Endodermal cell (in vitro differentiated cells): ENCODE data around the gene FKBP1A. TPM values are rescaled to one million over a fixed set of nuclear protein-coding genes. Genes with fewer than 3 reads are reported as not detected.

Source experiments
- DNase-seq: peaks from one replicate; pipeline ENCODE4 v3.0.0-alpha.2; 2017
- H3K27ac ChIP-seq: 2 replicates; pipeline ENCODE4 v1.5.1; 2013; ENCODE audit warnings: mild to moderate bottlenecking, low read depth, low read length, moderate library complexity
- H3K27me3 ChIP-seq: 2 replicates; pipeline ENCODE4 v1.6.1; 2013; ENCODE audit warnings: mild to moderate bottlenecking, low read length, moderate library complexity; ENCODE audit not compliant: insufficient read depth, control insufficient read depth, poor library complexity, severe bottlenecking
- H3K36me3 ChIP-seq: 2 replicates; pipeline ENCODE4 v1.7.0; 2013; ENCODE audit warnings: mild to moderate bottlenecking, low read length, moderate library complexity; ENCODE audit not compliant: control insufficient read depth, insufficient read depth
- H3K4me1 ChIP-seq: one replicate; pipeline ENCODE4 v1.7.0; 2013; ENCODE audit warnings: low read length; ENCODE audit not compliant: control insufficient read depth, insufficient read depth
- H3K4me3 ChIP-seq: 2 replicates; pipeline ENCODE4 v1.5.1; 2013; ENCODE audit warnings: mild to moderate bottlenecking, low read length, moderate library complexity
- H3K9ac ChIP-seq: 2 replicates; pipeline ENCODE4 v1.6.1; 2013; ENCODE audit warnings: mild to moderate bottlenecking, low read length, moderate library complexity; ENCODE audit not compliant: poor library complexity, severe bottlenecking; ENCODE audit errors: extremely low read depth
- H3K9me3 ChIP-seq: 2 replicates; pipeline ENCODE4 v1.6.1; 2013; ENCODE audit warnings: mild to moderate bottlenecking, low read length, moderate library complexity; ENCODE audit not compliant: control insufficient read depth
- H3K27ac Mint-ChIP-seq: 2 replicates; pipeline ENCODE4 v1.8.0; 2020; ENCODE audit warnings: mixed read lengths
- H3K27me3 Mint-ChIP-seq: 2 replicates; pipeline ENCODE4 v1.8.0; 2021; ENCODE audit warnings: mild to moderate bottlenecking, mixed read lengths; ENCODE audit not compliant: insufficient read depth
- H3K36me3 Mint-ChIP-seq: 2 replicates; pipeline ENCODE4 v1.8.0; 2020; ENCODE audit warnings: low read depth, mixed read lengths
- H3K4me1 Mint-ChIP-seq: 2 replicates; pipeline ENCODE4 v1.8.0; 2020; ENCODE audit warnings: mixed read lengths
- H3K4me3 Mint-ChIP-seq: 2 replicates; pipeline ENCODE4 v1.8.0; 2020; ENCODE audit warnings: mild to moderate bottlenecking, moderate library complexity, mixed read lengths
- H3K9me3 Mint-ChIP-seq: 2 replicates; pipeline ENCODE4 v1.8.0; 2020; ENCODE audit warnings: mild to moderate bottlenecking, mixed read lengths
- WGBS, 2 experiments: methylation state at CpG; one replicate each; pipeline versions ENCODE4 v1.1.5 to v1.1.7; 2013; ENCODE audit warnings: missing lambda C conversion rate in 2 of 2, mixed read lengths in 1 of 2; ENCODE audit not compliant: insufficient coverage in 1 of 2, insufficient read length in 1 of 2; 5-methylcytosine and 5-hydroxymethylcytosine counted together
- total RNA-seq, 2 donors: library from RNA; stranded (reverse); fragmentation: NEBNext Ultra II Directional in 1 of 2; extraction: Animal tissue kit (Norgen Biotek cat#: 25700) in 1 of 2; gene quantifications; 2 replicates in 1 of 2; 3 replicates in 1 of 2; pipeline ENCODE4 v1.2.1, GENCODE V29; 2021
- TF ChIP-seq, protein P1 (sequence below): fragments of 200-600 bp; sonication (generic); conservative IDR thresholded peaks from 2 replicates; pipeline ENCODE4 v1.5.0; 2021; ENCODE audit warnings: antibody characterized with exemption, mild to moderate bottlenecking

Gene FKBP1A
- total RNA-seq, 2 donors from 2014 or later, result 181 to 185 TPM

DNA sequence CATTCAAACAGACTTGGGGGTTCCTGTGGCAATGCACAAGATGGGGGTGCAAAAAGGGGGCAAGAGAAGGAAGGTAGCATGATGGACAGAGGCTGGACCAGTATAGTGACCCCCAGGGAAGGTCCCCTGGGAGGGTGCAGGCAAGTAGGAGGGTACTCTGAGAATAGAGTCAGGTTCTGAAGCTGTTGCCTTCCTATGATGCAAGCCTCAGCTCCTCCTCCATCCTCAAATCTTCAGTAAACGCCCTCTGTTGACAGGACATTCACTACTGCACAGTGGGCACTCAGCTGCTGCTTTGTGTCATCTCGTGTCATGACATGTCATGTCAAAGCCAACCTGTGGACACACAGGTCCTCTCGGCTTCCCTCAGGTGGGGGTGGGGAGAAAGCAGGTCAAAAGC lies 58.1 kb downstream of the FKBP1A start:
- H3K9ac ChIP-seq, result no peak overlapping the region
- H3K4me3 Mint-ChIP-seq, result no peak overlapping the region
- H3K27ac Mint-ChIP-seq, result no peak overlapping the region
- no peaks in the 10 kb centered on the region for H3K9me3 Mint-ChIP-seq
- H3K36me3 ChIP-seq, result peaks cover 16% of the 10 kb centered on the region
- H3K4me1 ChIP-seq, result no peaks in the 10 kb centered on the region
- H3K4me3 ChIP-seq, result no peak overlapping the region
- no peaks in the 10 kb centered on the region for H3K27me3 Mint-ChIP-seq
- H3K4me1 Mint-ChIP-seq, result no peaks in the 10 kb centered on the region
- DNase-seq, result peak; percentile 34
- WGBS, 2 experiments, result 85 to 93% methylated on average over 2 to 3 of the region's 3 CpGs
- H3K9me3 ChIP-seq, result no peaks in the 10 kb centered on the region
- no peaks in the 10 kb centered on the region for H3K27me3 ChIP-seq
- no peak overlapping the region for H3K27ac ChIP-seq
- H3K36me3 Mint-ChIP-seq, result peaks cover 31% of the 10 kb centered on the region
- TF ChIP-seq, protein P1, sequence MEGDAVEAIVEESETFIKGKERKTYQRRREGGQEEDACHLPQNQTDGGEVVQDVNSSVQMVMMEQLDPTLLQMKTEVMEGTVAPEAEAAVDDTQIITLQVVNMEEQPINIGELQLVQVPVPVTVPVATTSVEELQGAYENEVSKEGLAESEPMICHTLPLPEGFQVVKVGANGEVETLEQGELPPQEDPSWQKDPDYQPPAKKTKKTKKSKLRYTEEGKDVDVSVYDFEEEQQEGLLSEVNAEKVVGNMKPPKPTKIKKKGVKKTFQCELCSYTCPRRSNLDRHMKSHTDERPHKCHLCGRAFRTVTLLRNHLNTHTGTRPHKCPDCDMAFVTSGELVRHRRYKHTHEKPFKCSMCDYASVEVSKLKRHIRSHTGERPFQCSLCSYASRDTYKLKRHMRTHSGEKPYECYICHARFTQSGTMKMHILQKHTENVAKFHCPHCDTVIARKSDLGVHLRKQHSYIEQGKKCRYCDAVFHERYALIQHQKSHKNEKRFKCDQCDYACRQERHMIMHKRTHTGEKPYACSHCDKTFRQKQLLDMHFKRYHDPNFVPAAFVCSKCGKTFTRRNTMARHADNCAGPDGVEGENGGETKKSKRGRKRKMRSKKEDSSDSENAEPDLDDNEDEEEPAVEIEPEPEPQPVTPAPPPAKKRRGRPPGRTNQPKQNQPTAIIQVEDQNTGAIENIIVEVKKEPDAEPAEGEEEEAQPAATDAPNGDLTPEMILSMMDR, result peak; percentile 20

DNA sequence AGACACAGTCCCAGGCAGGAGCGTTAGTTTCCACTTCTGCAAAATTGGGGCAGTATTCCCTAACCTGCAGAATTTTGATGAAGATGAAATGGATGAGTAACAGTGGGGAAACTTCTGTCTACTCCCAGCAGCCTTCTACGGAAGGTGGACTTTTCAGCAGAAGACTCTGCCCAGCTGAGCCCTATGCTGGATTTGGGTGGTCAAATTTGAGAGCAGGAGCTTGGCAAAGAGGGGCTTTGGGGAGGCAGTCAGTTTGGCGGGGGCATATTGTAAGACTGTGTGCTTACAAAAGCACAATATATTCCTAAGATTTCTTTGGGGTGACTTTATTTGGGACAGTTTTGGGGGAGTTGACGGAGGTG lies 58.5 kb downstream of the FKBP1A start:
- Mint-ChIP-seq H3K27ac (no peak overlapping the region), H3K4me3 (no peak overlapping the region), H3K36me3 (peaks cover 31% of the 10 kb centered on the region), H3K27me3 (no peaks in the 10 kb centered on the region), H3K9me3 (no peaks in the 10 kb centered on the region), H3K4me1 (no peaks in the 10 kb centered on the region)
- no peaks in the 10 kb centered on the region for H3K9me3 ChIP-seq
- peak; percentile 26 for DNase-seq
- peaks cover 16% of the 10 kb centered on the region for H3K36me3 ChIP-seq
- no peak overlapping the region for H3K9ac ChIP-seq
- H3K27me3 ChIP-seq, result no peaks in the 10 kb centered on the region
- no peak overlapping the region for H3K4me3 ChIP-seq
- TF ChIP-seq, protein P1, result no peak
- 91 to 96% methylated on average over 3 to 4 of the region's 4 CpGs for WGBS, 2 experiments
- no peaks in the 10 kb centered on the region for H3K4me1 ChIP-seq
- no peak overlapping the region for H3K27ac ChIP-seq

DNA sequence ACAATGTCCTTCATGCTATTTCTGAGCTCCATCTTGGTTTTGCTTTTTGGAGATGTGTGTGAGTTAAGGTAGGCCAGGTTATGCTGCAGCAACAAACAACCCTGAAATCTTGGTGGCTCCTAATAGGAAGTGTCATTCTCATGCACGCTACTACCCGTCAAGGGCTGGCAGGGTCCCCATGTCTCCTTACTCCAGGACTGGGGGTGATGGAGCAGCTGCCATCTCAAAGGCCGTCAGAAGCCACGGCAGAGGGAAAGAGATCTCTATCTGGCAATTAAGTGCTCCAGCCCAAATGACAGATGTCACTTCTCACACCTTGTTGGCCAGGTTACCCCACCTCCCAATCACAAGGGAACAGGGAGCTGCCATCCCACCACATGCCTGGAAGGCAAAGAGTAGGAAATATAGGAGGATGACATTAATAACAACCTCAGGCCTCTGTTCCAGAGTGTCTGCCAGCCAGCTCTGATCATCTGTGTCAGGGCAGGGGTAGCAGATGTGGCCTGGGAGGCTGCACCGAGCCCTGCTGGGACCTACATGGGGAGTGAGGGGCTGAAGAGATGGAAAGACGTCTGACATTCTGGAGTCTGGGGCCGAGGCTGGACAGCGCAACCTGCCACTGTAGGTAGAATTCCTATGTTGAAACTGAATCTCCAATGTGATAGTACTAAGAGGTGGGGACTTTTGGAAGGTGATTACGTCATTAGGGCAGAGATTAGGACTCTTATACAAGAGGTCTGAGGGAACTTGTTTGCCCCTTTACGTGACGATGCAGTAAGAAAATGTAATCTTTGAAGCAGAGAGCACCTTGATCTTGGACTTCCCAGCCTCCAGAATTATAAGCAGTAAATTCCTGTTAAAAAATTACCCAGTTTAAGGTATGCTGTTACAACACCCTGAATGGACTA lies 59.1 kb downstream of the FKBP1A start:
- no peaks in the 10 kb centered on the region for H3K4me1 ChIP-seq
- H3K9me3 ChIP-seq, result no peaks in the 10 kb centered on the region
- TF ChIP-seq, protein P1, result no peak
- H3K4me1 Mint-ChIP-seq, result no peaks in the 10 kb centered on the region
- H3K4me3 ChIP-seq, result no peak overlapping the region
- peak; percentile 18 for DNase-seq
- no peaks in the 10 kb centered on the region for H3K9me3 Mint-ChIP-seq
- no peaks in the 10 kb centered on the region for H3K27me3 Mint-ChIP-seq
- no peak overlapping the region for H3K27ac ChIP-seq
- H3K36me3 ChIP-seq, result peaks cover 16% of the 10 kb centered on the region
- no peaks in the 10 kb centered on the region for H3K27me3 ChIP-seq
- H3K4me3 Mint-ChIP-seq, result no peak overlapping the region
- no peak overlapping the region for H3K27ac Mint-ChIP-seq
- H3K36me3 Mint-ChIP-seq, result peaks cover 31% of the 10 kb centered on the region
- H3K9ac ChIP-seq, result no peak overlapping the region
- WGBS, 2 experiments, result 93 to 95% methylated on average over 10 to 11 of the region's 11 CpGs
